ENCODE results near the gene PCARE. TPM values are rescaled to one million over a fixed set of nuclear protein-coding genes. Genes with fewer than 3 reads are reported as not detected.

The PCARE gene
- polyA plus RNA-seq, 1 donor from 2014 or later: not detected

DNA sequence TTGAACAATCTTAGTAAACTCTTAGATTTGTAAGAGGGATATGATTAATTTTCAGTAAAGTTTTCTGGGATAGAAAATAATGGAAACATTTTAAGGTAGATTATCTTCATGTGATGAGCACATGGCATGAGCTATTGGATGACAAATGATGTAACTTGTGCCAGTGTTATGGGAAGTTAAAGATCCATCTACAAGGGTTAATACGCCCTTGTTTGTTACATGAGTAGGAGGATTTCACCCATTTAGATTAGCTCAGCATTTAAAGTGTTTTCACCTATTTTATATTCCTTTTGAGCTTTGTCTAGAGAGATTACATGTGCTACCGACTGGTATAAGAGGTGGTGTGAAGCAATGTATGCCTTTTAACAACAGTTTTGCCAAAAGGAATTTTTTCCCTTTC lies 46.5 kb upstream of the PCARE start:
- no peak overlapping the region for H3K4me2 ChIP-seq (ENCODE audit: low read length)
- no peaks in the 10 kb centered on the region for H4K20me1 ChIP-seq (ENCODE audit: insufficient read depth)
- H3K27ac ChIP-seq (ENCODE audit: low read length): no peak overlapping the region
- H3K79me2 ChIP-seq (replicated peaks; ENCODE audit: insufficient read depth, low read length): no peaks in the 10 kb centered on the region
- no peaks in the 10 kb centered on the region for H3K27me3 ChIP-seq (ENCODE audit: insufficient read depth, low read depth, low read length)
- no peak overlapping the region for H3K9ac ChIP-seq (ENCODE audit: low read length)
- TF ChIP-seq EP300 (conservative IDR thresholded peaks at IDR 0.05; ENCODE audit: poor library complexity, severe bottlenecking) (no peak), RAD21 (conservative IDR thresholded peaks at IDR 0.05) (no peak), POLR2AphosphoS5 (IDR thresholded peaks at IDR 0.05) (no peak), EZH2 (IDR thresholded peaks at IDR 0.05; ENCODE audit: borderline replicate concordance, insufficient read depth, low read length, poor library complexity, severe bottlenecking) (no peak), SMC3 (conservative IDR thresholded peaks at IDR 0.05; ENCODE audit: poor library complexity) (no peak), MXI1 (conservative IDR thresholded peaks at IDR 0.05; ENCODE audit: poor library complexity, severe bottlenecking) (no peak)
- TF ChIP-seq, protein P1, sequence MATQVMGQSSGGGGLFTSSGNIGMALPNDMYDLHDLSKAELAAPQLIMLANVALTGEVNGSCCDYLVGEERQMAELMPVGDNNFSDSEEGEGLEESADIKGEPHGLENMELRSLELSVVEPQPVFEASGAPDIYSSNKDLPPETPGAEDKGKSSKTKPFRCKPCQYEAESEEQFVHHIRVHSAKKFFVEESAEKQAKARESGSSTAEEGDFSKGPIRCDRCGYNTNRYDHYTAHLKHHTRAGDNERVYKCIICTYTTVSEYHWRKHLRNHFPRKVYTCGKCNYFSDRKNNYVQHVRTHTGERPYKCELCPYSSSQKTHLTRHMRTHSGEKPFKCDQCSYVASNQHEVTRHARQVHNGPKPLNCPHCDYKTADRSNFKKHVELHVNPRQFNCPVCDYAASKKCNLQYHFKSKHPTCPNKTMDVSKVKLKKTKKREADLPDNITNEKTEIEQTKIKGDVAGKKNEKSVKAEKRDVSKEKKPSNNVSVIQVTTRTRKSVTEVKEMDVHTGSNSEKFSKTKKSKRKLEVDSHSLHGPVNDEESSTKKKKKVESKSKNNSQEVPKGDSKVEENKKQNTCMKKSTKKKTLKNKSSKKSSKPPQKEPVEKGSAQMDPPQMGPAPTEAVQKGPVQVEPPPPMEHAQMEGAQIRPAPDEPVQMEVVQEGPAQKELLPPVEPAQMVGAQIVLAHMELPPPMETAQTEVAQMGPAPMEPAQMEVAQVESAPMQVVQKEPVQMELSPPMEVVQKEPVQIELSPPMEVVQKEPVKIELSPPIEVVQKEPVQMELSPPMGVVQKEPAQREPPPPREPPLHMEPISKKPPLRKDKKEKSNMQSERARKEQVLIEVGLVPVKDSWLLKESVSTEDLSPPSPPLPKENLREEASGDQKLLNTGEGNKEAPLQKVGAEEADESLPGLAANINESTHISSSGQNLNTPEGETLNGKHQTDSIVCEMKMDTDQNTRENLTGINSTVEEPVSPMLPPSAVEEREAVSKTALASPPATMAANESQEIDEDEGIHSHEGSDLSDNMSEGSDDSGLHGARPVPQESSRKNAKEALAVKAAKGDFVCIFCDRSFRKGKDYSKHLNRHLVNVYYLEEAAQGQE (IDR thresholded peaks at IDR 0.05; ENCODE audit: borderline replicate concordance): no peak
- TF ChIP-seq, protein P2, sequence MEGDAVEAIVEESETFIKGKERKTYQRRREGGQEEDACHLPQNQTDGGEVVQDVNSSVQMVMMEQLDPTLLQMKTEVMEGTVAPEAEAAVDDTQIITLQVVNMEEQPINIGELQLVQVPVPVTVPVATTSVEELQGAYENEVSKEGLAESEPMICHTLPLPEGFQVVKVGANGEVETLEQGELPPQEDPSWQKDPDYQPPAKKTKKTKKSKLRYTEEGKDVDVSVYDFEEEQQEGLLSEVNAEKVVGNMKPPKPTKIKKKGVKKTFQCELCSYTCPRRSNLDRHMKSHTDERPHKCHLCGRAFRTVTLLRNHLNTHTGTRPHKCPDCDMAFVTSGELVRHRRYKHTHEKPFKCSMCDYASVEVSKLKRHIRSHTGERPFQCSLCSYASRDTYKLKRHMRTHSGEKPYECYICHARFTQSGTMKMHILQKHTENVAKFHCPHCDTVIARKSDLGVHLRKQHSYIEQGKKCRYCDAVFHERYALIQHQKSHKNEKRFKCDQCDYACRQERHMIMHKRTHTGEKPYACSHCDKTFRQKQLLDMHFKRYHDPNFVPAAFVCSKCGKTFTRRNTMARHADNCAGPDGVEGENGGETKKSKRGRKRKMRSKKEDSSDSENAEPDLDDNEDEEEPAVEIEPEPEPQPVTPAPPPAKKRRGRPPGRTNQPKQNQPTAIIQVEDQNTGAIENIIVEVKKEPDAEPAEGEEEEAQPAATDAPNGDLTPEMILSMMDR (IDR thresholded peaks at IDR 0.05; ENCODE audit: poor library complexity, severe bottlenecking): no peak
- H3K9me2 ChIP-seq (ENCODE audit: insufficient read depth, low read length): no peaks in the 10 kb centered on the region
- no peak overlapping the region for H2AFZ ChIP-seq (ENCODE audit: low read depth, low read length)
- H3F3A ChIP-seq (ENCODE audit: insufficient read depth, low read length, poor library complexity, severe bottlenecking): no peaks in the 10 kb centered on the region
- no peaks in the 10 kb centered on the region for H3K36me3 ChIP-seq (ENCODE audit: insufficient read depth, low read length)
- no peaks in the 10 kb centered on the region for H3K9me3 ChIP-seq (ENCODE audit: low read length)
- H3K4me3 ChIP-seq (ENCODE audit: low read length): no peak overlapping the region

DNA sequence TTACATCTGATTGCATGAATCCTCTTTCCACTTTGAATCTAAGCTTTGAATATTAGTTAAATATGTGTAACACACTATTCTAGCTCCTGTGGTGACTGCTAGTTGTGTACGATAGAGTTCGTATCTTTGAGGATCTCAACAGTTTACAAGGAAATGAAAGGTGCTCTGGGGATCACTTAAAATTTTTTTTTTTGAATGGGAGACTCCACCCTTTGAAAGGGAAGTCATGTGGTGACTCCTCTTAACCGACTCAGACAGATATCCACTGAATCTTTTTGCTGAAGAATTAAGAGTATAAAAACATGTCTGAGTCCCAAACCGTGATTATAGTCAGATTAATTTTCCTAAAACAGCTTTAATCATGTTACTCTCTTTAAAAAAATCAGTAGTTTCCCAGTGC lies 44.9 kb upstream of the PCARE start:
- Histone ChIP-seq H3K9ac (ENCODE audit: low read length) (no peak overlapping the region), H3K4me3 (ENCODE audit: low read length) (no peak overlapping the region), H3K27me3 (ENCODE audit: insufficient read depth, low read depth, low read length) (no peaks in the 10 kb centered on the region), H4K20me1 (ENCODE audit: insufficient read depth) (no peaks in the 10 kb centered on the region), H3K9me3 (ENCODE audit: low read length) (no peaks in the 10 kb centered on the region), H3K27ac (ENCODE audit: low read length) (no peak overlapping the region), H3K9me2 (ENCODE audit: insufficient read depth, low read length) (no peaks in the 10 kb centered on the region), H3F3A (ENCODE audit: insufficient read depth, low read length, poor library complexity, severe bottlenecking) (no peaks in the 10 kb centered on the region), H3K79me2 (replicated peaks; ENCODE audit: insufficient read depth, low read length) (no peaks in the 10 kb centered on the region), H3K4me2 (ENCODE audit: low read length) (no peak overlapping the region), H2AFZ (ENCODE audit: low read depth, low read length) (no peak overlapping the region), H3K36me3 (ENCODE audit: insufficient read depth, low read length) (no peaks in the 10 kb centered on the region)
- TF ChIP-seq, protein P2 (IDR thresholded peaks at IDR 0.05; ENCODE audit: poor library complexity, severe bottlenecking): no peak
- TF ChIP-seq RAD21 (conservative IDR thresholded peaks at IDR 0.05): no peak
- TF ChIP-seq EZH2 (IDR thresholded peaks at IDR 0.05; ENCODE audit: borderline replicate concordance, insufficient read depth, low read length, poor library complexity, severe bottlenecking): no peak
- TF ChIP-seq MXI1 (conservative IDR thresholded peaks at IDR 0.05; ENCODE audit: poor library complexity, severe bottlenecking): no peak
- no peak for TF ChIP-seq TAF1 (IDR thresholded peaks at IDR 0.05; ENCODE audit: low read depth)
- no peak for TF ChIP-seq SMC3 (conservative IDR thresholded peaks at IDR 0.05; ENCODE audit: poor library complexity)
- TF ChIP-seq, protein P1 (IDR thresholded peaks at IDR 0.05; ENCODE audit: borderline replicate concordance): no peak
- no peak for TF ChIP-seq POLR2AphosphoS5 (IDR thresholded peaks at IDR 0.05)
- TF ChIP-seq EP300 (conservative IDR thresholded peaks at IDR 0.05; ENCODE audit: poor library complexity, severe bottlenecking): no peak

All from neural cell (in vitro differentiated cells).